H9 (cell line): ENCODE results near the gene AMN. TPM values are rescaled to one million over a fixed set of nuclear protein-coding genes. Genes with fewer than 3 reads are reported as not detected.

Experiments used
- DNase-seq: peaks from one replicate; pipeline ENCODE4 v3.0.0-alpha.2; 2017
- H2AFZ ChIP-seq: one replicate; pipeline ENCODE4 v1.6.1; 2013; ENCODE audit warnings: mild to moderate bottlenecking, low read length, control low read depth, moderate library complexity
- H2AK5ac ChIP-seq: 2 replicates; pipeline ENCODE4 v1.6.1; 2013; ENCODE audit warnings: low read length, control low read depth, mixed read lengths; ENCODE audit not compliant: insufficient read length
- H2BK120ac ChIP-seq: one replicate; pipeline ENCODE4 v1.6.1; 2013; ENCODE audit warnings: low read depth, mild to moderate bottlenecking, low read length, control low read depth, inconsistent platforms; ENCODE audit not compliant: poor library complexity, severe bottlenecking
- H2BK12ac ChIP-seq: 2 replicates; pipeline ENCODE4 v1.6.1; 2013; ENCODE audit warnings: low read length, control low read depth, mixed read lengths, low read depth; ENCODE audit not compliant: insufficient read length
- H2BK15ac ChIP-seq: 2 replicates; pipeline ENCODE4 v1.6.1; 2013; ENCODE audit warnings: low read depth, low read length, control low read depth
- H2BK20ac ChIP-seq: one replicate; pipeline ENCODE4 v1.6.1; 2013; ENCODE audit warnings: low read depth, mild to moderate bottlenecking, low read length, control low read depth, inconsistent platforms; ENCODE audit not compliant: poor library complexity, severe bottlenecking
- H2BK5ac ChIP-seq: 2 replicates; pipeline ENCODE4 v1.6.1; 2013; ENCODE audit warnings: low read length, control low read depth, mixed read lengths; ENCODE audit not compliant: insufficient read length
- H3K14ac ChIP-seq: 2 replicates; pipeline ENCODE4 v1.6.1; 2013; ENCODE audit warnings: low read length, control low read depth; ENCODE audit not compliant: insufficient read depth
- H3K18ac ChIP-seq: 2 replicates; pipeline ENCODE4 v1.6.1; 2013; ENCODE audit warnings: low read depth, mild to moderate bottlenecking, mixed read lengths, low read length, control low read depth; ENCODE audit not compliant: insufficient read length
- H3K23ac ChIP-seq: 2 replicates; pipeline ENCODE4 v1.6.1; 2013; ENCODE audit warnings: low read length, control low read depth, mixed read lengths, low read depth; ENCODE audit not compliant: insufficient read length
- H3K23me2 ChIP-seq: 2 replicates; pipeline ENCODE4 v1.6.1; 2013; ENCODE audit warnings: low read depth, mild to moderate bottlenecking, mixed read lengths, low read length, control low read depth; ENCODE audit not compliant: insufficient read length, poor library complexity, severe bottlenecking
- H3K27ac ChIP-seq: 2 replicates; pipeline ENCODE4 v1.5.1; 2013; ENCODE audit warnings: low read length, control low read depth, mixed read lengths, low read depth; ENCODE audit not compliant: insufficient read length
- H3K27me3 ChIP-seq: 2 replicates; pipeline ENCODE4 v1.6.1; 2013; ENCODE audit warnings: low read length, control low read depth, inconsistent platforms; ENCODE audit not compliant: insufficient read depth
- H3K4ac ChIP-seq: 2 replicates; pipeline ENCODE4 v1.6.1; 2013; ENCODE audit warnings: low read depth, mild to moderate bottlenecking, control low read depth, inconsistent platforms, low read length, moderate library complexity
- H3K4me1 ChIP-seq: 2 replicates; pipeline ENCODE4 v1.6.1; 2013; ENCODE audit warnings: low read length, control low read depth, inconsistent platforms; ENCODE audit not compliant: insufficient read depth
- H3K4me2 ChIP-seq: 2 replicates; pipeline ENCODE4 v1.6.1; 2013; ENCODE audit warnings: low read length, control low read depth, mixed read lengths; ENCODE audit not compliant: insufficient read length, insufficient read depth
- H3K56ac ChIP-seq: 2 replicates; pipeline ENCODE4 v1.6.1; 2013; ENCODE audit warnings: low read depth, mild to moderate bottlenecking, mixed read lengths, low read length, control low read depth; ENCODE audit not compliant: insufficient read length
- H3K79me1 ChIP-seq: 2 replicates; pipeline ENCODE4 v1.6.1; 2013; ENCODE audit warnings: low read depth, mild to moderate bottlenecking, moderate library complexity, low read length, control low read depth, inconsistent platforms; ENCODE audit not compliant: insufficient read depth, poor library complexity, severe bottlenecking
- H3K79me2 ChIP-seq: 2 replicates; pipeline ENCODE4 v1.6.1; 2013; ENCODE audit warnings: low read length, control low read depth, inconsistent platforms; ENCODE audit not compliant: insufficient read depth
- H3K9ac ChIP-seq: 2 replicates; pipeline ENCODE4 v1.6.1; 2013; ENCODE audit warnings: low read length, control low read depth, mixed read lengths; ENCODE audit not compliant: insufficient read length; ENCODE audit errors: extremely low read depth
- H3K9me3 ChIP-seq: one replicate; pipeline ENCODE4 v1.6.1; 2013; ENCODE audit warnings: low read depth, low read length, inconsistent platforms; ENCODE audit not compliant: control insufficient read depth
- H3T11ph ChIP-seq: one replicate; pipeline ENCODE4 v1.6.1; 2013; ENCODE audit warnings: mild to moderate bottlenecking, low read length, control low read depth, inconsistent platforms
- H4K20me1 ChIP-seq: one replicate; pipeline ENCODE4 v1.6.1; 2013; ENCODE audit not compliant: control insufficient read depth, insufficient read length, insufficient read depth
- H4K5ac ChIP-seq: 2 replicates; pipeline ENCODE4 v1.6.1; 2013; ENCODE audit warnings: low read depth, mild to moderate bottlenecking, mixed read lengths, low read length, control low read depth; ENCODE audit not compliant: insufficient read length
- H4K8ac ChIP-seq: replicated peaks from 2 replicates; pipeline ENCODE4 v1.6.1; 2013; ENCODE audit warnings: low read length, control low read depth, mixed read lengths, low read depth; ENCODE audit not compliant: insufficient read length
- H4K91ac ChIP-seq: 2 replicates; pipeline ENCODE4 v1.6.1; 2013; ENCODE audit warnings: low read depth, mild to moderate bottlenecking, moderate library complexity, mixed read lengths, low read length, control low read depth; ENCODE audit not compliant: insufficient read length
- H3K27ac Mint-ChIP-seq, 3 experiments: 2 replicates in 2 of 3; 3 replicates in 1 of 3; pipeline ENCODE4 v1.8.0; 2020 to 2021; ENCODE audit warnings: mixed read lengths in 3 of 3, mild to moderate bottlenecking in 1 of 3, moderate library complexity in 1 of 3
- H3K27me3 Mint-ChIP-seq: 2 replicates; pipeline ENCODE4 v1.8.0; 2021; ENCODE audit warnings: low read depth, mild to moderate bottlenecking, moderate library complexity, mixed read lengths
- H3K36me3 Mint-ChIP-seq, 3 experiments: 2 replicates in 2 of 3; 3 replicates in 1 of 3; pipeline ENCODE4 v1.8.0; 2020 to 2021; ENCODE audit warnings: low read depth in 3 of 3, mixed read lengths in 3 of 3; ENCODE audit not compliant: insufficient read depth in 1 of 3
- H3K4me1 Mint-ChIP-seq, 2 experiments: 2 replicates each; pipeline ENCODE4 v1.8.0; 2020; ENCODE audit warnings: mixed read lengths in 2 of 2
- H3K4me3 Mint-ChIP-seq, 2 experiments: 2 replicates in 1 of 2; 3 replicates in 1 of 2; pipeline ENCODE4 v1.8.0; 2020 to 2021; ENCODE audit warnings: mild to moderate bottlenecking in 2 of 2, mixed read lengths in 2 of 2, moderate library complexity in 1 of 2
- H3K9me3 Mint-ChIP-seq, 2 experiments: 2 replicates in 1 of 2; 3 replicates in 1 of 2; pipeline ENCODE4 v1.8.0; 2020; ENCODE audit warnings: mild to moderate bottlenecking in 2 of 2, mixed read lengths in 2 of 2, moderate library complexity in 1 of 2
- CTCF ChIP-seq: fragments of 200-600 bp; sonication (generic); conservative IDR thresholded peaks from 3 replicates; pipeline ENCODE4 v1.8.0; 2021; ENCODE audit warnings: antibody characterized with exemption, mild to moderate bottlenecking
- WGBS: extraction: QIAGEN DNeasy Blood & Tissue Kit; methylation state at CpG from one replicate; pipeline ENCODE4 v1.1.7; 2013; ENCODE audit warnings: missing lambda C conversion rate, low lambda C conversion rate, mixed read lengths; ENCODE audit not compliant: insufficient read length; ENCODE audit errors: extremely low coverage; 5-methylcytosine and 5-hydroxymethylcytosine counted together
- total RNA-seq: library from RNA; stranded (reverse); gene quantifications from 2 replicates; pipeline ENCODE4 v1.2.1, GENCODE V29; 2021

AMN gene
- total RNA-seq, 1 experiment from 2014 or later: 1.9 TPM

DNA sequence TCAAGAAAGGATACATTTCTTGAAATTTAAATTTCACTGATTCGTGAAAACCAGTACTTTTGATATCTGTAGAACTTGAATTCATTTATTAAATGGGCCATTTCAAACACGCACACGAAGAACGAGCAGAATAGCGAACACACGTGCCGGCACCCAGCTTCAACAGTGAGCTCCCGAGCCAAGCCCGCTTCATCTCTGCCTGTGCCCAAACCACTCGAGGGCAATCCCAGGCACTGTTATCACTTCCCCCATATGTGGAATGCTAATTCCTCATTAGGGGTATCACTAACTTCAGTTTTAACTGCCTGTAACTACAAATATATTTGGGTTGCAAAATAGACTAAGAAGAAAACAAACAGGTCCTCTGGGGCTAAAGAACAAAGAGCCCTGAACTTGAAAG, 48.0 kb downstream of the AMN start:
- Histone ChIP-seq H2AFZ (no peak overlapping the region), H3K4ac (no peak overlapping the region), H3K18ac (no peak overlapping the region), H3K14ac (no peak overlapping the region), H2BK120ac (no peak overlapping the region), H4K5ac (no peak overlapping the region), H2BK15ac (no peak overlapping the region), H3K23ac (no peak overlapping the region), H2BK12ac (no peak overlapping the region), H3K4me1 (no peaks in the 10 kb centered on the region), H2AK5ac (no peak overlapping the region), H4K91ac (no peak overlapping the region), H3K79me2 (no peaks in the 10 kb centered on the region), H2BK5ac (no peak overlapping the region), H3K27me3 (no peaks in the 10 kb centered on the region), H2BK20ac (no peak overlapping the region), H3K79me1 (no peaks in the 10 kb centered on the region), H4K8ac (no peak overlapping the region), H3K56ac (no peak overlapping the region), H3K9me3 (no peaks in the 10 kb centered on the region), H3K4me2 (no peak overlapping the region), H3K9ac (no peak overlapping the region), H3T11ph (no peak overlapping the region), H3K27ac (no peak overlapping the region), H3K23me2 (no peaks in the 10 kb centered on the region), H4K20me1 (no peaks in the 10 kb centered on the region)
- H3K4me3 Mint-ChIP-seq: no peak overlapping the region
- no peaks in the 10 kb centered on the region for H3K27me3 Mint-ChIP-seq
- DNase-seq: no peak
- WGBS: no CpG with 5 or more reads among the region's 10 CpGs
- H3K36me3 Mint-ChIP-seq: peaks cover 55 to 95% (median 82%) of the 10 kb centered on the region in 3 experiments; a peak in 6 of 7 replicates
- no peaks in the 10 kb centered on the region for H3K4me1 Mint-ChIP-seq
- no peak overlapping the region; a peak in 1 of 7 replicates for H3K27ac Mint-ChIP-seq
- H3K9me3 Mint-ChIP-seq: no peaks in the 10 kb centered on the region
- no peak for TF ChIP-seq CTCF
